HG02970 (cell line): Measurements from ENCODE around the gene SUN2.

Experiments
- ATAC-seq: cut with Tn5 transposase; IDR thresholded peaks from one replicate; pipeline ENCODE4 v1.9.1; 2021; ENCODE audit warnings: mild to moderate bottlenecking, moderate library complexity, moderate number of reproducible peaks; ENCODE audit not compliant: unreplicated experiment, low FRiP score

SUN2 gene

GRCh38 chr22:38699784-38700183, 56.0 kb downstream of the SUN2 start:
- no peak for ATAC-seq

- no peak for ATAC-seq
Observed at GRCh38 chr22:38699143-38699542, 56.7 kb downstream of the SUN2 start.

- ATAC-seq: no peak
Observed at GRCh38 chr22:38698407-38699094, 57.2 kb downstream of the SUN2 start.

- ATAC-seq: no peak
Observed at GRCh38 chr22:38697425-38698089, 58.2 kb downstream of the SUN2 start.

- ATAC-seq: no peak
Observed at GRCh38 chr22:38696606-38697424, 59.0 kb downstream of the SUN2 start.

GRCh38 chr22:38694940-38695339, 60.9 kb downstream of the SUN2 start:
- no peak for ATAC-seq

- ATAC-seq: no peak
Observed at GRCh38 chr22:38694049-38694448, 61.7 kb downstream of the SUN2 start.

- no peak for ATAC-seq
Observed at GRCh38 chr22:38689651-38690050, 66.1 kb downstream of the SUN2 start.

- ATAC-seq: no peak
Observed at GRCh38 chr22:38685761-38686160, 70.0 kb downstream of the SUN2 start.

- ATAC-seq: no peak
Observed at GRCh38 chr22:38684895-38685294, 70.9 kb downstream of the SUN2 start.
